ENCODE measurements around the gene NFKBIA.
"Not testable (repeated sequence)": the region's sequence is repeated elsewhere in the genome, so short reads cannot be mapped to it uniquely, and the experiment has no call there.

The NFKBIA gene

GRCh38 chr14:35407306-35407630 is 2.7 kb upstream of the NFKBIA start:
- no peak for DNase-seq

- DNase-seq: peak; percentile 54
Measured at GRCh38 chr14:35406506-35407305, 2.2 kb upstream of the NFKBIA start.

- DNase-seq: no peak
Measured at GRCh38 chr14:35406090-35406489, 1.5 kb upstream of the NFKBIA start.

- no peak for DNase-seq
Measured at GRCh38 chr14:35405304-35405996, 901 bp upstream of the NFKBIA start.

GRCh38 chr14:35403603-35404448 is 723 bp downstream of the NFKBIA start:
- peak; percentile 90 for DNase-seq

- DNase-seq: no peak
Measured at GRCh38 chr14:35403114-35403602, 1.4 kb downstream of the NFKBIA start.

GRCh38 chr14:35402323-35403113 is 2.0 kb downstream of the NFKBIA start:
- DNase-seq: no peak

GRCh38 chr14:35401422-35402265 is 2.9 kb downstream of the NFKBIA start:
- no peak for DNase-seq

GRCh38 chr14:35400648-35401421 is 3.7 kb downstream of the NFKBIA start:
- DNase-seq: no peak

GRCh38 chr14:35399083-35399937 is 5.2 kb downstream of the NFKBIA start:
- DNase-seq: no peak

- DNase-seq: no peak
Measured at GRCh38 chr14:35398071-35398584, 6.4 kb downstream of the NFKBIA start.

GRCh38 chr14:35396610-35397009 is 7.9 kb downstream of the NFKBIA start:
- DNase-seq: not testable (repeated sequence)

- DNase-seq: no peak
Measured at GRCh38 chr14:35395283-35395682, 9.3 kb downstream of the NFKBIA start.

GRCh38 chr14:35394326-35395013 is 10.1 kb downstream of the NFKBIA start:
- DNase-seq: no peak

- DNase-seq: no peak
Measured at GRCh38 chr14:35393826-35394225, 10.7 kb downstream of the NFKBIA start.

GRCh38 chr14:35392103-35392502 is 12.4 kb downstream of the NFKBIA start:
- DNase-seq: no peak

GRCh38 chr14:35391388-35391710 is 13.2 kb downstream of the NFKBIA start:
- no peak for DNase-seq

GRCh38 chr14:35390577-35391387 is 13.8 kb downstream of the NFKBIA start:
- DNase-seq: peak; percentile 53

All from NCI-H446 treated with DMSO at 0.1 percent for 48 hours (cell line).